Measurements from ENCODE around the gene SFRP2.

SFRP2 gene, protein sequence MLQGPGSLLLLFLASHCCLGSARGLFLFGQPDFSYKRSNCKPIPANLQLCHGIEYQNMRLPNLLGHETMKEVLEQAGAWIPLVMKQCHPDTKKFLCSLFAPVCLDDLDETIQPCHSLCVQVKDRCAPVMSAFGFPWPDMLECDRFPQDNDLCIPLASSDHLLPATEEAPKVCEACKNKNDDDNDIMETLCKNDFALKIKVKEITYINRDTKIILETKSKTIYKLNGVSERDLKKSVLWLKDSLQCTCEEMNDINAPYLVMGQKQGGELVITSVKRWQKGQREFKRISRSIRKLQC

GRCh38 chr4:153788413-153789276, at the start of gene SFRP2:
SFRP2 (minus strand) TSS chr4:153789083; CDS start chr4:153788835, 248 bp downstream.
- DNase-seq: peak; percentile 95

GRCh38 chr4:153838564-153838963, 49.7 kb upstream of the SFRP2 start:
- no peak for DNase-seq

- DNase-seq: peak; percentile 91
Observed at GRCh38 chr4:153834901-153835300, 46.0 kb upstream of the SFRP2 start.

- no peak for DNase-seq
Observed at GRCh38 chr4:153832720-153833287, 43.9 kb upstream of the SFRP2 start.

GRCh38 chr4:153832054-153832453, 43.2 kb upstream of the SFRP2 start:
- peak; percentile 32 for DNase-seq

DNA sequence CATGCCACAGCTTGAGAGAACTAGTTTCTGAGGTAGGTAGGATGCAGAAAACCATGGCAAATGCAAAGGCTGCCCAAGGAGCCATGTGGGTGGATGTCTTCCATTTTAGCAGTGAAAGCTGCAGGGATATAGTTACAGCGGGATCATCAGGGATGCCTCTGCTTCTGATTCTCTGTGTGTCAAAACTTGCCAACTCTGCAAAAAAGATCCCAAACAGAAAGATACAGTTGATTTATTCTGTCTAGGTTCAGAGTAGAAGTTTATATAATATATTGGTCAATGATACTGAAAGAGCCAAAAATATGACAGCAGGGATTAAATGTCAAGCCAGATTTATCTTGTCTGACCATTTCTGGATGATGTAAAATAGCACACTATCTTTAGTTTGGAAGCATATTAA, 42.4 kb upstream of the SFRP2 start:
- no peak for DNase-seq

DNA sequence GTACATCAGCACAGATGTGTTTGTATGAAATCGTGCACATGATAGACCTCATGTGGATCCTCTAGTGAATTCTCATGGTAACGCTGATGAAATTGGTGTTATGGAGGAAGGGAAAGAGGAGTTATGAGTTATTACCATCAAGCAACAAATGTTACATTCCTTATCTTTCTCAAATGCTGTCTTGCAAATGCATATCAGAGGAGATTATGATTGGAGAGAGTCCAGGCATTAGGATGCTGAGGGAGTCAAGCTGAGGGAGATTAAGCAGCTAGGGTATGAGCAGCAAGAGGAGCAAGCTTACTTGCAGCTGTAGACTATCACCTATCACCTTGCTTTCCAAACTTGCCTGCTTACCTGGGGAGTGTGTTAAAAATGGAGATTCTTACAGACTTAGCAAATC, 36.8 kb upstream of the SFRP2 start:
- DNase-seq: no peak

- no peak for DNase-seq
Observed at GRCh38 chr4:153825126-153825525, 36.2 kb upstream of the SFRP2 start.

DNA sequence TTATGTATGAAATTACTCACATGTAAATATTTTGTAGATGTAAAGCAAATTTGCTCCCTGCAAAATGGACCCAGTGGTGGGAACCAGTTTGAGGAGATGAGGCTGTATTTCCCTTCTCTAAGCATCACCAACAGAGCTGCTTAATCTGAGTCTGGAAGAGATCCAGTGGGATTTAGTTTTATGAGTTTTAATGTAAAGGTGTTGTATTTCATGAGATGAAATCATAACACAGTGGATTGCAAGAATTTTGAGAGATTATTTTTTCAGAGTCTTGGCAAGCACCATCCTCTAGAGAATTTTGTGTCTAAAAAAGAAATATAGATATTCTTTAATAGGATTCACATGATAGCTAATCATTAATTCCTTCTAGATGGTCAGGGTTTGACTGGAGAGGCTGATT, 35.6 kb upstream of the SFRP2 start:
- DNase-seq: no peak

- DNase-seq: no peak
Observed at GRCh38 chr4:153823483-153823882, 34.6 kb upstream of the SFRP2 start.

- DNase-seq: no peak
Observed at GRCh38 chr4:153822316-153822715, 33.4 kb upstream of the SFRP2 start.

GRCh38 chr4:153817466-153817865, 28.6 kb upstream of the SFRP2 start:
- DNase-seq: no peak

GRCh38 chr4:153816542-153816941, 27.7 kb upstream of the SFRP2 start:
- no peak for DNase-seq

DNA sequence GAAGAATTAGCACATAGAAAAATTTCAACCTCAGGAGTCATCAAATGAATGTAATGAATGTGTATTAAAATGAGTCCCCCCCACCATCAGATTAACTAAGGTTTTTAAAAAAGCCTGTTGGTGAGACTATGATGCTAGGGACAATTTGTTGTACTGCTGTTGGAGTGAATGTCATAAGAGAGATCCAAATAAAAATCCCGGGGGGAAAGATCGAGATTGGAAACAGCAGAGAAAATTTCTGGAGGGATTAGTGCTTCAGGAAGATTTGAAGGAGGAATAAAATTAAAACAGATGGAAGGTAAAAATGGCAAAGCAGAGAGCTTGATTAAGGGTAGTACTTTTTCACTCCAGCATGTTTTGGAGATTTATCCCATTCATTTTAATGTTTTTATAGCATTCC, 25.9 kb upstream of the SFRP2 start:
- DNase-seq: no peak

- DNase-seq: no peak
Observed at GRCh38 chr4:153809916-153810810, 21.3 kb upstream of the SFRP2 start.

DNA sequence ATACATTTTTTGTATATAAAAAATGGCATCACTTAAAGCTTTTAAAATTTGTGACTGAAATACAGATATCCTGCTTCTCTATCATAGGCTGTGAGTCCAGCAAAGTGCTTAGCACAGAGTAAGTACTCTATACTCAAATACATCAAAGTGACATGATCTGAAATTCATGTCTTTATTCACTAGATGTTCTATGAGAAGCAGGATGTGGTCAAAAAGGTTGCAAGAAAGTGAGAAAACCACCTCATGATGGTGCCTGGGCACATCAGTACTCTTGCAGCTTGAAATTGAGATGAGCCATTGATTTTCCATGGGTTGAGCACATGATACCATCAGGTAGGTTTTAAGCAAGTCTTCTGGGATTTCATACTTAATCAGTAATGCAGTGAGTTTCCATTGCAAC, 20.4 kb upstream of the SFRP2 start:
- no peak for DNase-seq

DNA sequence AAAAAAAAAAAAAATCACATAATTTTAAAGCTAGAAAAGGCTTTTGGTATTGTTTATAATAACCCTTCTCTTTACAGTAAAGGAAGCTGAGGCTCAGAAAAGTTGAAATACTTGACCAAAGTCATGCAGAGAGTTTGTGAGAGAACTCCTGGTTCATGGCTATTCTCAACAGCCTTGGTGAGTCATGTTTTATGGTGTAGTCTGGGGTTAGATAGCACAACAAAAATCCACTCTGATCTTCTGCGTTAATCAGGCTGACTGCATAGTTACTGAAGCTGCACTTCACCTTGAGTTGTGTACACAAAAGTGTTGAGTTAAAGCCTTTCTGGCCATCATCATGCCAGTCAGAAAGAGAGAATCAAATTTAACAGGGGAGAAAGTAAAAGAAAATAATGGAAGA, 19.3 kb upstream of the SFRP2 start:
- no peak for DNase-seq

DNA sequence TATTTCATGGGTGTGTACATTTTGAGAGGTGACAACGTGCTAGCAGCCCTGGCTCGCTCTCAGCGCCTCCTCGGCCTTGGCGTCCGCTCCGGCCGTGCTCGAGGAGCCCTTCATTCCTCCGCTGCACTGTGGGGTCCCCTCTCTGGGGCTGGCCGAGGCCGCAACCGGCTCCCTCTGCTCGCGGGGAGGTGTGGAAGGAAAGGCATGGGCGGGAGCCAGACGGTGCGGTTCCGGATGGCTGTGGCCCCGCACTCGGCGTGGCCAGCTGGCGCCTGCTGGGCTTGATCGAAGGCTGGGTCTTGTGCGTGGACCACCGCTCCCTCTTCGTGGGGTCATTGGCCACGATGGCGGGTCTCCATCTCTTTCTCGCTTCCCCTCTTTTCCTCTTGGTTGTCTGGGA, 17.2 kb upstream of the SFRP2 start:
- DNase-seq: no peak

GRCh38 chr4:153804722-153805121, 15.8 kb upstream of the SFRP2 start:
- DNase-seq: peak; percentile 80

DNA sequence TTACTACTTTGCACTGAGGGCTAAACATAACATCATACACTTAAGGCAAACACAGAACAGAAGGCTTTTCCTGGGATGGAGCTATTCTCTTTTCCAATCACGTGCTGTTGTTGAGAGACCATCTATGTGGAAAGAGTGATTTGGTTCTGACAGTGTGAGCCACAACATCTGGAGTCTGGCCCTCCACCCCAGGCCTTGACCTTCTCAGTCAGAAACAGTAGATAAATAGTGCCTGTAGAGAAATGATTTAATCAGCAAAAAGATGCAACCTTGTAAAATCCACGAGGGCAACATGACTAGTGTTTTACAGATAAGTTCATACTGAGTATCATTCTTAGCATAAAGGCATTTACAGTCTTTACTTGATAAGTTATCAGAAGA, 10.8 kb upstream of the SFRP2 start:
- DNase-seq: no peak

GRCh38 chr4:153798901-153799693, 10.2 kb upstream of the SFRP2 start:
- DNase-seq: no peak

GRCh38 chr4:153798420-153798819, 9.5 kb upstream of the SFRP2 start:
- DNase-seq: no peak
